ENCODE results near the gene CTDSPL.
"Not testable (repeated sequence)": the region's sequence is repeated elsewhere in the genome, so short reads cannot be mapped to it uniquely, and the experiment has no call there.

CTDSPL gene

GRCh38 chr3:37967260-37967881, 105.7 kb downstream of the CTDSPL start:
- TF ChIP-seq CTCF (IDR thresholded peaks at IDR 0.05; ENCODE audit: control insufficient read depth, extremely low read depth, insufficient read depth): peak; percentile 78
- no peak overlapping the region for H3K4me3 ChIP-seq (ENCODE audit: low read depth, low read length)
- no peak for DNase-seq (ENCODE audit: low read depth)

GRCh38 chr3:37968199-37968598, 106.5 kb downstream of the CTDSPL start:
- DNase-seq (ENCODE audit: low read depth): no peak
- no peak for TF ChIP-seq CTCF (IDR thresholded peaks at IDR 0.05; ENCODE audit: control insufficient read depth, extremely low read depth, insufficient read depth)
- no peak overlapping the region for H3K4me3 ChIP-seq (ENCODE audit: low read depth, low read length)

GRCh38 chr3:37968813-37969595, 107.3 kb downstream of the CTDSPL start:
- H3K4me3 ChIP-seq (ENCODE audit: low read depth, low read length): no peak overlapping the region
- TF ChIP-seq CTCF (IDR thresholded peaks at IDR 0.05; ENCODE audit: control insufficient read depth, extremely low read depth, insufficient read depth): no peak
- DNase-seq (ENCODE audit: low read depth): no peak

GRCh38 chr3:37969596-37970100, 108.0 kb downstream of the CTDSPL start:
- no peak overlapping the region for H3K4me3 ChIP-seq (ENCODE audit: low read depth, low read length)
- TF ChIP-seq CTCF (IDR thresholded peaks at IDR 0.05; ENCODE audit: control insufficient read depth, extremely low read depth, insufficient read depth): no peak
- no peak for DNase-seq (ENCODE audit: low read depth)

- no peak overlapping the region for H3K4me3 ChIP-seq (ENCODE audit: low read depth, low read length)
- DNase-seq (ENCODE audit: low read depth): no peak
- no peak for TF ChIP-seq CTCF (IDR thresholded peaks at IDR 0.05; ENCODE audit: control insufficient read depth, extremely low read depth, insufficient read depth)
Observed at GRCh38 chr3:37970802-37971201, 109.1 kb downstream of the CTDSPL start.

GRCh38 chr3:37971467-37971866, 109.8 kb downstream of the CTDSPL start:
- H3K4me3 ChIP-seq (ENCODE audit: low read depth, low read length): no peak overlapping the region
- no peak for TF ChIP-seq CTCF (IDR thresholded peaks at IDR 0.05; ENCODE audit: control insufficient read depth, extremely low read depth, insufficient read depth)
- no peak for DNase-seq (ENCODE audit: low read depth)

GRCh38 chr3:37972056-37972455, 110.4 kb downstream of the CTDSPL start:
- not testable (repeated sequence) for DNase-seq (ENCODE audit: low read depth); H3K4me3 ChIP-seq (ENCODE audit: low read depth, low read length)

Data from LNCaP clone FGC (cell line).